Activated CD4-positive, alpha-beta T cell treated with anti-CD3 and anti-CD28 coated beads, Interleukin-2, amount 50 U/mL, for 1 hour (primary cell): ENCODE data around the gene TRAK1.

Experiments
- DNase-seq: peaks from one replicate; pipeline ENCODE4 v3.0.0-alpha.2; 2020

TRAK1 gene

GRCh38 chr3:42159706-42160472, 68.7 kb downstream of the TRAK1 start:
- peak; percentile 12 for DNase-seq

- no peak for DNase-seq
These were observed 70.1 kb downstream of the TRAK1 start for GRCh38 chr3:42161050-42161935.

- no peak for DNase-seq
These were observed 71.3 kb downstream of the TRAK1 start for GRCh38 chr3:42162462-42162861.

GRCh38 chr3:42163622-42164244, 72.6 kb downstream of the TRAK1 start:
- no peak for DNase-seq

- DNase-seq = no peak
These were observed 73.5 kb downstream of the TRAK1 start for GRCh38 chr3:42164656-42165055.

- DNase-seq = no peak
These were observed 74.1 kb downstream of the TRAK1 start for GRCh38 chr3:42165211-42165610.

- DNase-seq = no peak
These were observed 75.1 kb downstream of the TRAK1 start for GRCh38 chr3:42166214-42166613.

- DNase-seq = no peak
These were observed 75.6 kb downstream of the TRAK1 start for GRCh38 chr3:42166662-42167300.

GRCh38 chr3:42169579-42170120, 78.5 kb downstream of the TRAK1 start:
- no peak for DNase-seq

GRCh38 chr3:42172047-42172654, 81.0 kb downstream of the TRAK1 start:
- DNase-seq = no peak

- DNase-seq = no peak
These were observed 82.2 kb downstream of the TRAK1 start for GRCh38 chr3:42173307-42173706.

- DNase-seq = no peak
These were observed 83.7 kb downstream of the TRAK1 start for GRCh38 chr3:42174679-42175385.

- no peak for DNase-seq
These were observed 84.5 kb downstream of the TRAK1 start for GRCh38 chr3:42175386-42176240.

GRCh38 chr3:42176242-42177034, 85.3 kb downstream of the TRAK1 start:
- no peak for DNase-seq

GRCh38 chr3:42177068-42177800, 86.1 kb downstream of the TRAK1 start:
- no peak for DNase-seq

GRCh38 chr3:42177801-42178150, 86.6 kb downstream of the TRAK1 start:
- no peak for DNase-seq

GRCh38 chr3:42179110-42179725, 88.1 kb downstream of the TRAK1 start:
- DNase-seq = no peak

- DNase-seq = no peak
These were observed 89.7 kb downstream of the TRAK1 start for GRCh38 chr3:42180901-42181300.

GRCh38 chr3:42182555-42182954, 91.4 kb downstream of the TRAK1 start:
- no peak for DNase-seq
